CD4-positive, alpha-beta memory T cell (primary cell): ENCODE data around the gene EFNA3. TPM values are rescaled to one million over a fixed set of nuclear protein-coding genes. Genes with fewer than 3 reads are reported as not detected.

Experiments
- CTCF ChIA-PET: fragments of 350-600 bp; sonication (Branson Sonifier 250); formaldehyde crosslinking; loops from one replicate; lab custom pipeline; 2021; ENCODE audit warnings: inconsistent platforms; ENCODE audit not compliant: partially characterized antibody; lab: Charles Lee
- POLR2A ChIA-PET: fragments of 350-600 bp; sonication (Branson Sonifier 250); formaldehyde crosslinking; loops from one replicate; lab custom pipeline; 2021; ENCODE audit not compliant: partially characterized antibody; lab: Charles Lee
- DNase-seq, 5 donors: peaks; one replicate each; pipeline versions ENCODE4 v3.0.0 to v3.0.0-alpha.2; 2020 to 2022; ENCODE audit warnings: mixed read lengths in 1 of 5
- H3K27ac ChIP-seq: one replicate; pipeline ENCODE4 v1.7.0; 2013; ENCODE audit warnings: low read depth, low read length
- H3K27me3 ChIP-seq: 2 replicates; pipeline ENCODE4 v1.7.0; 2013; ENCODE audit warnings: mild to moderate bottlenecking, low read length, moderate library complexity; ENCODE audit not compliant: insufficient read depth
- H3K36me3 ChIP-seq: 2 replicates; pipeline ENCODE4 v1.7.0; 2013; ENCODE audit warnings: mild to moderate bottlenecking, low read length, moderate library complexity; ENCODE audit not compliant: insufficient read depth
- H3K4me1 ChIP-seq: 2 replicates; pipeline ENCODE4 v1.7.0; 2013; ENCODE audit warnings: mild to moderate bottlenecking, low read length, moderate library complexity; ENCODE audit not compliant: insufficient read depth
- H3K4me3 ChIP-seq, 2 donors: one replicate each; pipeline ENCODE4 v1.7.0; 2013; ENCODE audit warnings: low read length in 2 of 2, mild to moderate bottlenecking in 1 of 2
- H3K9me3 ChIP-seq, 2 donors: one replicate each; pipeline ENCODE4 v1.7.0; 2013; ENCODE audit warnings: low read length in 2 of 2, control low read depth in 1 of 2; ENCODE audit not compliant: control insufficient read depth in 1 of 2
- H3K27ac Mint-ChIP-seq, 7 donors: one replicate each; pipeline ENCODE4 v1.8.0; 2020 to 2021; ENCODE audit warnings: mixed read lengths in 7 of 7, mild to moderate bottlenecking in 6 of 7, inconsistent platforms in 3 of 7, moderate library complexity in 3 of 7
- H3K27me3 Mint-ChIP-seq, 2 donors: one replicate each; pipeline ENCODE4 v1.8.0; 2020 to 2021; ENCODE audit warnings: mixed read lengths in 2 of 2
- H3K36me3 Mint-ChIP-seq, 2 donors: one replicate each; pipeline ENCODE4 v1.8.0; 2020 to 2021; ENCODE audit warnings: mixed read lengths in 2 of 2, inconsistent platforms in 1 of 2, mild to moderate bottlenecking in 1 of 2
- H3K4me1 Mint-ChIP-seq, 4 donors: one replicate each; pipeline ENCODE4 v1.8.0; 2020 to 2021; ENCODE audit warnings: mixed read lengths in 4 of 4, mild to moderate bottlenecking in 1 of 4
- H3K4me3 Mint-ChIP-seq, 8 donors: one replicate each; pipeline ENCODE4 v1.8.0; 2020 to 2021; ENCODE audit warnings: mixed read lengths in 8 of 8, mild to moderate bottlenecking in 7 of 8, moderate library complexity in 6 of 8, inconsistent platforms in 3 of 8
- H3K9me3 Mint-ChIP-seq, 8 donors: one replicate each; pipeline ENCODE4 v1.8.0; 2020 to 2021; ENCODE audit warnings: mixed read lengths in 8 of 8, mild to moderate bottlenecking in 5 of 8, inconsistent platforms in 3 of 8, moderate library complexity in 1 of 8
- intact Hi-C: fragments of 100-400 bp; cut with micrococcal nuclease; formaldehyde crosslinking; loops from one replicate; pipeline ENCODE4 v1.15.1; 2023
- polyA plus RNA-seq, 2 donors: library from polyadenylated mRNA; unstranded; fragments of 300-500 nt; fragmentation: Illumina TruSeq; gene quantifications; one replicate each; pipeline ENCODE4 v1.2.3, GENCODE V29; 2021
- total RNA-seq, 2 experiments: library from RNA; stranded (reverse); gene quantifications; one replicate each; pipeline ENCODE4 v1.2.3, GENCODE V29; 2021

EFNA3 gene
- total and polyA plus RNA-seq, 4 experiments from 2014 or later, result 0.34 to 4.3 (median 1.7) TPM

GRCh38 chr1:155099331-155099730 lies 20.7 kb downstream of the EFNA3 start:
- no peak overlapping the region for H3K27ac Mint-ChIP-seq
- no peak overlapping the region for H3K27ac ChIP-seq
- H3K9me3 Mint-ChIP-seq, result no peaks in the 10 kb centered on the region
- peaks cover 2 to 3% of the 10 kb centered on the region in 2 donors for H3K27me3 Mint-ChIP-seq
- DNase-seq, result no peak
- no peaks in the 10 kb centered on the region for H3K4me1 Mint-ChIP-seq
- H3K27me3 ChIP-seq, result no peaks in the 10 kb centered on the region
- ChIA-PET POLR2A (no interaction called here), CTCF (interaction anchor here (1.8 to 4.0 kb wide), 3 partner anchors 8 to 68 kb away, joined by 5 to 23 read pairs (median 10); no protein-coding TSS in a partner anchor)
- intact Hi-C loops, result no loop called here
- no peaks in the 10 kb centered on the region for H3K9me3 ChIP-seq
- H3K36me3 Mint-ChIP-seq, result no peaks in the 10 kb centered on the region
- H3K4me3 Mint-ChIP-seq, result no peak overlapping the region
- H3K4me1 ChIP-seq, result no peaks in the 10 kb centered on the region
- H3K4me3 ChIP-seq, result no peak overlapping the region
- H3K36me3 ChIP-seq, result no peaks in the 10 kb centered on the region

GRCh38 chr1:155103325-155103724 lies 24.7 kb downstream of the EFNA3 start:
- intact Hi-C loops, result no loop called here
- Mint-ChIP-seq H3K4me1 (no peaks in the 10 kb centered on the region), H3K27me3 (no peaks in the 10 kb centered on the region), H3K27ac (no peak overlapping the region), H3K9me3 (no peaks in the 10 kb centered on the region), H3K36me3 (no peaks in the 10 kb centered on the region), H3K4me3 (no peak overlapping the region)
- Histone ChIP-seq H3K4me3 (no peak overlapping the region), H3K27ac (no peak overlapping the region), H3K9me3 (no peaks in the 10 kb centered on the region), H3K27me3 (no peaks in the 10 kb centered on the region), H3K4me1 (no peaks in the 10 kb centered on the region), H3K36me3 (no peaks in the 10 kb centered on the region)
- DNase-seq, result no peak
- POLR2A ChIA-PET, result no interaction called here
- CTCF ChIA-PET, result interaction anchor here (0.7 to 3.6 kb wide), 3 partner anchors 12 to 56 kb away, joined by 3 to 12 read pairs (median 4); no protein-coding TSS in a partner anchor

GRCh38 chr1:155104605-155105534 lies 26.2 kb downstream of the EFNA3 start:
- intact Hi-C loops, result no loop called here

GRCh38 chr1:155105604-155106011 lies 27.0 kb downstream of the EFNA3 start:
- Mint-ChIP-seq H3K27ac (no peak overlapping the region), H3K4me1 (no peaks in the 10 kb centered on the region), H3K4me3 (no peak overlapping the region), H3K27me3 (peaks cover 0 to 5% of the 10 kb centered on the region in 2 donors), H3K9me3 (no peaks in the 10 kb centered on the region), H3K36me3 (no peaks in the 10 kb centered on the region)
- Histone ChIP-seq H3K36me3 (no peaks in the 10 kb centered on the region), H3K9me3 (no peaks in the 10 kb centered on the region), H3K27ac (no peak overlapping the region), H3K4me1 (no peaks in the 10 kb centered on the region), H3K27me3 (no peaks in the 10 kb centered on the region), H3K4me3 (no peak overlapping the region)
- POLR2A ChIA-PET, result no interaction called here
- no peak for DNase-seq
- CTCF ChIA-PET, result interaction anchor here (3.6 kb wide), 1 partner anchor 14 kb away, joined by 12 read pairs; no protein-coding TSS in a partner anchor
- intact Hi-C loops, result no loop called here

More at GRCh38 chr1:155104605-155105534, 26.2 kb downstream of the EFNA3 start:
- no peaks in the 10 kb centered on the region for H3K9me3 ChIP-seq
- Mint-ChIP-seq H3K9me3 (no peaks in the 10 kb centered on the region), H3K4me3 (no peak overlapping the region), H3K27ac (no peak overlapping the region), H3K27me3 (no peaks in the 10 kb centered on the region), H3K36me3 (no peaks in the 10 kb centered on the region), H3K4me1 (no peaks in the 10 kb centered on the region)
- H3K36me3 ChIP-seq, result no peaks in the 10 kb centered on the region
- H3K4me1 ChIP-seq, result no peaks in the 10 kb centered on the region
- no peak overlapping the region for H3K27ac ChIP-seq
- no peaks in the 10 kb centered on the region for H3K27me3 ChIP-seq
- no peak for DNase-seq
- H3K4me3 ChIP-seq, result no peak overlapping the region
- CTCF ChIA-PET, result interaction anchor here (3.6 kb wide), 1 partner anchor 13 kb away, joined by 12 read pairs; no protein-coding TSS in a partner anchor
- POLR2A ChIA-PET, result no interaction called here

GRCh38 chr1:155106862-155107261 lies 28.2 kb downstream of the EFNA3 start:
- H3K27ac ChIP-seq, result no peak overlapping the region
- no peak overlapping the region for H3K4me3 Mint-ChIP-seq
- H3K9me3 Mint-ChIP-seq, result no peaks in the 10 kb centered on the region
- H3K27me3 Mint-ChIP-seq, result peaks cover 1 to 8% of the 10 kb centered on the region in 2 donors
- H3K4me1 ChIP-seq, result no peaks in the 10 kb centered on the region
- no peaks in the 10 kb centered on the region for H3K27me3 ChIP-seq
- intact Hi-C loops, result no loop called here
- H3K27ac Mint-ChIP-seq, result no peak overlapping the region
- H3K4me1 Mint-ChIP-seq, result no peaks in the 10 kb centered on the region
- no peaks in the 10 kb centered on the region for H3K36me3 ChIP-seq
- ChIA-PET CTCF (interaction anchor here (3.6 kb wide), 1 partner anchor 15 kb away, joined by 12 read pairs; no protein-coding TSS in a partner anchor), POLR2A (no interaction called here)
- H3K36me3 Mint-ChIP-seq, result no peaks in the 10 kb centered on the region
- H3K4me3 ChIP-seq, result no peak overlapping the region
- H3K9me3 ChIP-seq, result no peaks in the 10 kb centered on the region
- no peak for DNase-seq

GRCh38 chr1:155107309-155108264 lies 28.9 kb downstream of the EFNA3 start:
- Mint-ChIP-seq H3K36me3 (no peaks in the 10 kb centered on the region), H3K27me3 (peaks cover 1 to 8% of the 10 kb centered on the region in 2 donors), H3K4me1 (no peaks in the 10 kb centered on the region), H3K9me3 (no peaks in the 10 kb centered on the region), H3K27ac (no peak overlapping the region), H3K4me3 (no peak overlapping the region)
- no peaks in the 10 kb centered on the region for H3K9me3 ChIP-seq
- POLR2A ChIA-PET, result no interaction called here
- no peak overlapping the region for H3K27ac ChIP-seq
- CTCF ChIA-PET, result no interaction called here
- intact Hi-C loops, result no loop called here
- no peak overlapping the region for H3K4me3 ChIP-seq
- no peaks in the 10 kb centered on the region for H3K27me3 ChIP-seq
- H3K36me3 ChIP-seq, result no peaks in the 10 kb centered on the region
- H3K4me1 ChIP-seq, result no peaks in the 10 kb centered on the region
- no peak for DNase-seq

GRCh38 chr1:155108296-155108695 lies 29.7 kb downstream of the EFNA3 start:
- Histone ChIP-seq H3K9me3 (no peaks in the 10 kb centered on the region), H3K27ac (no peak overlapping the region), H3K27me3 (no peaks in the 10 kb centered on the region), H3K36me3 (no peaks in the 10 kb centered on the region), H3K4me1 (no peaks in the 10 kb centered on the region), H3K4me3 (no peak overlapping the region)
- ChIA-PET CTCF (no interaction called here), POLR2A (no interaction called here)
- Mint-ChIP-seq H3K4me1 (no peaks in the 10 kb centered on the region), H3K4me3 (no peak overlapping the region), H3K36me3 (no peaks in the 10 kb centered on the region), H3K27me3 (peaks cover 1 to 8% of the 10 kb centered on the region in 2 donors), H3K9me3 (no peaks in the 10 kb centered on the region), H3K27ac (peak overlapping the region in 1 of 7 donors; percentile 18)
- DNase-seq, result no peak
- intact Hi-C loops, result no loop called here
